ENCODE data around the gene FJX1.

Gene FJX1

DNA sequence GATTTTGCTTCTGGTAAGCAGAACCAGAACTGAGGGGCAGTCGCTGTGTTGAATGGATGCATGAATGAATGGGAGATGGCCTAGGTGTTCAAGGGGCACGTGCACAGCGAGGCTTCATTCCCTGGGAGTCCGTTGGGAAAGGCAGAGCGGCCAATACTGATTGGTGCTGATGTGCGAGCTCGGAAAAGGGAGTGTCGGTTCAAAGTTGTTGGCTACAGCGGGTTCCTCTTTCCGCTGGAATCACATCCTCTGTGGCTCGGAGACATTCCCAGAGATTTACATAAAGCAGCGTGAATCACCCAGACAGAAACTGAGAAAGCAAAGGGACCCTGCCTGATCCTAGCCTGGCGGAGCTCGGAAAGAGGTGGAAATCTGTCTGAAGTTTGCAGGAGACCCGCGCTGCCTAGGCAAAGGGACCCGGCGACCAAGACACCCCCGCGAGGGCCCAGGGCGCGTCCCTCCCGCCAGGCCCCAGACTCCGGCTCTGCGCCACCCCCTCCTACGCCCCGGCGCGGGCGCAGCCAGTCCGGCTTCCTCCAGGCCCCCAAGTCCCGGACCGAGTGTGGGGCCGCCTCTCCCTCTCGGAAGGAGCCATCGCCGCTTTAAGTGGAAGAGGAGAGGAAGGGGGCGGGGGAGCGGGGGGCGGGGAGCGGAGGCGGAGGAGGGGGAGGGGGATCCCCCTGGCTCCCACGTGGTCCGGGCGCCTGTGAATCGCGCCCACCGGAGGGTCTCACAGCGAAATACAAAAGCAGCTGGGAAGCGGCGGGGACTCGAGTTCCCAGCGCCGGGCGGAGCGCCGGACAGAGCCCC lies at the start of gene FJX1:
TSS of gene FJX1 (plus strand) at position 774 of the 810 bp plus-strand sequence. CDS start 177 bp downstream, outside the sequence.
- DNase-seq = peak; percentile 31

DNA sequence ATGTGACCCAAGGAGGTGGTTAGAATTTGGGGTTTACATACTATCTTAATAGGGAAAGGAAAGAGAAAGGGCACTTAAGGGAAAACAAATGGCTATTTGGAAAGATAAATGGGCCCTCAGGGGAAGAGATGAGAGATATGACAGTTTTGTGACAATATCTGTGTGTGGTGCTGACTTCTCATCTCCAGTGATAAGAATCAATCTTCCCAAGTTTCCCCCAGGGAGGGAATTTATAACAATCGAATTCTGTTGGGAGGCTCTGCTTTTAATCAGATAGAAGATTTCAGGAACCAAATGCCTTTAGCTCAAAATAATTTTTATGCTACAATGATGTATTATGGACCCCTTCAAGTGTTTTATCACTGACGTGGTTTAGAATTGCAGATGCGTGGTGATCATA lies 46.6 kb upstream of the FJX1 start:
- DNase-seq = no peak

- DNase-seq = no peak
Measured at GRCh38 chr11:35579557-35580396, 38.5 kb upstream of the FJX1 start.

GRCh38 chr11:35580397-35580781 lies 37.9 kb upstream of the FJX1 start:
- no peak for DNase-seq

DNA sequence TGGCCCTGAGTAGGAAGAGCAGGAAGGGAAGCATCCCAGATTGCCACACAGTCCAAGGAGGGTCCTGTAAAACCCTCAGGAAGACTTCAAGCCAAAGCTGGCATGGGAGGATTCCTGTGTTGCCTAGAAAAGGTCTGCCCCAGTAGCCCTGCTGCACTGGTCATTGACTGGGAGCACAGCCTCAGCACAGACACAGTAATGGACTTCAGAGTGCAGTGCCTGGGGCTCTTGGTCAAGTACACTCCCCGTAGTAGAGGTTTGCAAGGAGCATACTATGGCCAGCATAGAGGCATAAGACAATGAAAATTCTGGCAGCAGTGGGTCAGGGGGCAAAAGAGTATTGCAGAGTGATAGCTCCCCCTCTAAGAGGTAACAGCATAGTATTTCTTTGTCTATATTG lies 36.2 kb upstream of the FJX1 start:
- no peak for DNase-seq

GRCh38 chr11:35583126-35583525 lies 35.1 kb upstream of the FJX1 start:
- DNase-seq = no peak

GRCh38 chr11:35583843-35584242 lies 34.4 kb upstream of the FJX1 start:
- DNase-seq = no peak

- DNase-seq = no peak
Measured at GRCh38 chr11:35584321-35584720, 33.9 kb upstream of the FJX1 start.

DNA sequence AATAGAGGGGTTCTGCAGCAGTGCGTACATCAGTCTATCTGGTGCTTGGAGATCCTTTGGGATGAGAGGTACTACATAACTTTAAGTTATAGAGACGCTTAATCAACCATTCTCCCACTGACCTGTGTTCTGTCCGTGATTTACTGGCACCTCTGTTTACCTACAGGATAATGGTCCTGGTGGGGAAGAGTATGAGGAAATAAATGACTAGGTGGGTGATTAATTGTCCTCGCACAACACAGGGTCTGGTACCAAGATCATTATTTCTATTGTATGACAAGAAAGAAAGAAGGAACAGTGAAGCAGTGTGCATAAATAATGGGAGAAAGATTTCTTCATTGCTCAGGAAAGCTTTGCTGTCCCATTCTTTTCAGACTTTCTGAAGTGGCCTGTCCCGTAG lies 32.8 kb upstream of the FJX1 start:
- no peak for DNase-seq

DNA sequence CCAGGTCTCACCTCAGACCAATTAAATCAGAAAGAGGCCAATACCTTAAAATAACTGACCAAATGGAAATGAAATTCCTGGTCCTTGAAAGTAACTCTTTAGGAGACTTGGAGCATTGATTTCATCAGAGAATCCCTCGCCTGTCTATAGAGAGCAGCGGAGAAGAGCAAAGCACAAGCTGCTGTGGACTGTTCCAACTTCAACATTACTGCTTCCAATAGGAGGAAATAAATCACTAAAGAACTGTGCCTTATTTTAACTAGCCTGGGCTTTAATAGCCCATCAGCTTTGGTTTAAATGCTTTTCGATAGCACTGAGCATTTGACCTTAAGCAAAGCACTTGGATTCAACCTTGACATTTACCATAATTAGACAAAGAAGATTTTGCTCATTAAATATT lies 32.0 kb upstream of the FJX1 start:
- no peak for DNase-seq

DNA sequence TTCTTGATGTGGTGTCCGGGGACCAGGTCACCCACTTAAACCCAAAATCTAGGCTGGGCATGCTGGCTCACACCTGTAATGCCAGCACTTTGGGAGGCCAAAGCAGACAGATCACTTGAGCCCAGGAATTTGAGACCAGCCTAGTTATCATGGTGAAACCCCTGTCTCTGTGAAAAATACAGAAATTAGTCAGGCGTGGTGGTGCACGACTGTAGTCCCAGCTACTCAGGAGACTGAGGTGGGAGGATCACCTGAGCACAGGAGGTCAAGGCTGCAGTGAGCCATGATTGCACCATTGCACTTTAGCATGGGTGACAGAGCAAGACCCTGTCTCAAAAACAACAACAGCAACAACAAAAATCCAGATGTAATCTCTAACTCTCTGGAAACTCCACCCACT lies 30.3 kb upstream of the FJX1 start:
- no peak for DNase-seq

GRCh38 chr11:35588627-35589026 lies 29.6 kb upstream of the FJX1 start:
- DNase-seq = no peak

GRCh38 chr11:35589281-35589680 lies 29.0 kb upstream of the FJX1 start:
- DNase-seq = no peak

GRCh38 chr11:35590412-35590811 lies 27.8 kb upstream of the FJX1 start:
- no peak for DNase-seq

GRCh38 chr11:35593143-35593542 lies 25.1 kb upstream of the FJX1 start:
- DNase-seq = no peak

DNA sequence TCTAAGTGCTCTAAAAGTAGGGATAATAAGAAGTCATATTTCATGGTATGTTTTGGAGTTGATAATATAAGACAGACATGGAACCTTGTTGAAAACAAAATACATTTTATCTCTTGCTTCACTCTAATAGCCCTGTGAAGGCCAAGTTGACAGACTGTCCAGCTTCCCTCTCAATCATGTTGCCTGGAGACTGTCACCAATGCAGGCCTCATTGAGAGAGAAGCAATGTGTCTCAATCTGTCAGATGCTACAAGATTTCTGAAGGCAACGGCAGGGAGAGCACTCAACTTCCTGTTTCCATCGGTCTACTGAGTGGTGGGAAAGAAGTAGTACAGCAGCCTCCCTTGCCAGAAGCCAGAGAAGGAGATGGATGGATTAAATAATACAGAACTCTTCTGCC lies 23.6 kb upstream of the FJX1 start:
- DNase-seq = no peak

GRCh38 chr11:35598254-35599125 lies 19.8 kb upstream of the FJX1 start:
- no peak for DNase-seq

GRCh38 chr11:35600331-35600838 lies 17.9 kb upstream of the FJX1 start:
- no peak for DNase-seq

DNA sequence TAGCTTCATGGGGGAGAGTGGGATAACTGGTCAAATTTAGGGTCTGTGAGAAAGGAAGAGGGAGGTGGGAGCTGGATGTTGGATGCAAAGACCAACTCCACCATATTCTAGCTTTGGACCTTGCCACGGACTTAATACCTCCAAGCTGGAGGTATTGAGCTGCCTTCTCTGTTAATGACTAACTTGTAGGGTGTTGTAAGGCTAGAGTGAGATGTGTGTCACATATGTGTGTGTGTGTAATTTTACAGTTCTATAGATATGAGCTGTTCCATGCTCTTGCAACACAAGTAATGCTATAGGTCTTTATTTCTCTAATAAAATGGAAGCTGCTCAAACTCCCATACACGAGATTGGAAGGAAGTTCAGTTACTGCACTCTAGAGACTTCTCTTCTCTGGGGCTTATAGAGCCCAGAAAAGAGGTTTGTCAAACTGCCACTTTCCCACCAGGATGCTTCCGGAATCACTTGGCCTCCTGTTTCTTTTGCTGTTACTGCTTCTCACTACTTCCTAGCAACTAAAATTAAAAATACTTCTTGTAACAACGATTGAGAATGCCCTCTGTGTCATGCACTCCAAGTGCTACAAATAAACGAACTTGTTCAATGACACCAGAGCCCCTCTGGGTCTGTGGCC lies 16.0 kb upstream of the FJX1 start:
- DNase-seq = no peak

GRCh38 chr11:35602979-35603378 lies 15.3 kb upstream of the FJX1 start:
- DNase-seq = no peak

DNA sequence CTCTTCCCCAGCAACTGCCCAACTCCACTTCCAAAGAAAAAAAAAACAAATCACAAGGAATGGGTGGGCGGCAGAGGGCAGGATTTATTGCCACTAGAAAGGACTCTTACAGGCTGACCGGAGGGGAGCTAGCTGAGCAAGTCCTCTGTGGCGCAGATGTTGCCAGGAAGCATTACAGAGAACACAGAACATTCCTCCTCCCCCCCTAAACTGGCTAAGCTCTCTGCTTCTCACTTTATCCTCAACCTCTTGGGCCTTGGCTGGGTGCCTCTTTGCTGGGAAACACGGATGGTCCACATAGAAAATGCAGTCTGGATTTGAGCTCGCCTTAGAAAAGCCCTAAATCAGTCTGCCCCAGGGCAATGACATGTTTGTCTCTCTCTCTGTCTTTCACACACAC lies 12.6 kb upstream of the FJX1 start:
- no peak for DNase-seq

- no peak for DNase-seq
Measured at GRCh38 chr11:35606206-35606605, 12.1 kb upstream of the FJX1 start.

DNA sequence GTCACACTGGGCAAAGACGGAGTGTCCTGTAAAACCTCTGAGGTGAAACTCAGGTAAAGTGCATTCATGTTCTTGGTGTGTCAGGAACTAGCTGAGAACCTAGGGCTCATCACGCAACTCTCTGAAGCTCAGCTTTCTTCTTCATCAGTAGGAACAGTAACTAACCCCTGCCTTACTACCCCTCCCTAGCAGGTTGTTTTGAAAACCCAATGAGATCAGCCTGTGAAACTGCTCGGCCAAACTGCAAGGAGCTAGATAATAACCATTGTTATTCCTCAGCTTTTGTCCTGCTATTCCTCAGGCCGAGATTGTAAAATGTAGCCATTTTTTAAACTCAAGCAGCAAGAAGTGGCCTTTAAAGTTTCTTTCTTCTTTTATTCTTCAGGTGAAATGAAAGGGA lies 9.8 kb upstream of the FJX1 start:
- DNase-seq = no peak

All from NCI-H1694 (cell line).